Fibroblast of lung (primary cell): ENCODE data around the gene CEMP1. TPM values are rescaled to one million over a fixed set of nuclear protein-coding genes. Genes with fewer than 3 reads are reported as not detected.
A peak's percentile ranks its signal among the peaks of the same experiment; 100 is the strongest.

ENCODE experiments used
- DNase-seq, 2 donors: peaks; one replicate each; pipeline versions ENCODE4 v3.0.0 to v3.0.0-alpha.2; 2010; ENCODE audit warnings: low read depth in 2 of 2
- H2AFZ ChIP-seq: 2 replicates; pipeline ENCODE4 v1.5.1; 2012; ENCODE audit warnings: low read length, control low read depth, inconsistent platforms
- H3K27ac ChIP-seq: 2 replicates; pipeline ENCODE4 v1.5.1; 2011; ENCODE audit warnings: low read length, control low read depth; ENCODE audit not compliant: insufficient read depth
- H3K27me3 ChIP-seq: 2 replicates; pipeline ENCODE4 v1.5.1; 2011; ENCODE audit warnings: mild to moderate bottlenecking, low read length; ENCODE audit not compliant: control insufficient read depth, insufficient read depth
- H3K36me3 ChIP-seq: 2 replicates; pipeline ENCODE4 v1.5.1; 2011; ENCODE audit warnings: low read length; ENCODE audit not compliant: control insufficient read depth, insufficient read depth
- H3K4me1 ChIP-seq: 2 replicates; pipeline ENCODE4 v1.5.1; 2011; ENCODE audit warnings: low read length; ENCODE audit not compliant: control insufficient read depth, insufficient read depth; ENCODE audit errors: extremely low read depth
- H3K4me2 ChIP-seq: 2 replicates; pipeline ENCODE4 v1.5.1; 2011; ENCODE audit warnings: low read length, control low read depth; ENCODE audit not compliant: insufficient read depth; ENCODE audit errors: extremely low read depth
- H3K4me3 ChIP-seq, 4 experiments: fragments of 200-600 bp in 1 of 4; sonication (generic) in 1 of 4; replicated peaks in 1 of 4; 2 replicates each; pipeline ENCODE4 v1.5.1; 2011 to 2016; ENCODE audit warnings: low read length in 4 of 4, low read depth in 3 of 4, mild to moderate bottlenecking in 3 of 4, control low read depth in 2 of 4, inconsistent platforms in 1 of 4, mixed read lengths in 1 of 4; ENCODE audit not compliant: insufficient read depth in 1 of 4; ENCODE audit errors: control extremely low read depth in 1 of 4
- H3K79me2 ChIP-seq: 2 replicates; pipeline ENCODE4 v1.5.1; 2012; ENCODE audit warnings: mild to moderate bottlenecking, low read length, inconsistent platforms; ENCODE audit not compliant: control insufficient read depth, insufficient read depth
- H3K9ac ChIP-seq: 2 replicates; pipeline ENCODE4 v1.5.1; 2011; ENCODE audit warnings: mild to moderate bottlenecking, low read length, control low read depth; ENCODE audit not compliant: insufficient read depth
- H3K9me3 ChIP-seq: 2 replicates; pipeline ENCODE4 v1.5.1; 2012; ENCODE audit warnings: low read depth, low read length; ENCODE audit not compliant: control insufficient read depth, insufficient read depth
- H4K20me1 ChIP-seq: 2 replicates; pipeline ENCODE4 v1.5.1; 2011; ENCODE audit warnings: low read length; ENCODE audit not compliant: control insufficient read depth, insufficient read depth; ENCODE audit errors: extremely low read depth
- EZH2 ChIP-seq: IDR thresholded peaks from 2 replicates; pipeline ENCODE4 v1.5.1; 2012; ENCODE audit warnings: low read length, control low read depth, mild to moderate bottlenecking; ENCODE audit errors: missing control alignments
- polyA plus RNA-seq, 2 donors: library from polyadenylated mRNA; depleted of rRNA in 1 of 2; stranded (reverse) in 1 of 2; unstranded in 1 of 2; fragments of >200 nt; gene quantifications; 2 replicates each; pipeline ENCODE4 v1.2.1, GENCODE V29; 2011 to 2012; ENCODE audit warnings: missing spikeins in 1 of 2
- total RNA-seq: library from RNA; depleted of rRNA; stranded (reverse); fragments of >200 nt; gene quantifications from 2 replicates; pipeline ENCODE4 v1.2.1, GENCODE V29; 2014
- TF ChIP-seq, protein P1 (sequence below), 2 donors: IDR thresholded peaks in 1 of 2; conservative IDR thresholded peaks in 1 of 2; 1 replicate in 1 of 2; 2 replicates in 1 of 2; pipeline ENCODE4 v1.5.1; 2011 to 2012; ENCODE audit warnings: low read length in 2 of 2, control low read depth in 1 of 2, inconsistent platforms in 1 of 2, low read depth in 1 of 2, mild to moderate bottlenecking in 1 of 2

Gene CEMP1
- total and polyA plus RNA-seq, 2 donors (not counting 1 experiment from before 2014, with no cell fraction given) = not detected

GRCh38 chr16:2529961-2530628, 1.1 kb downstream of the CEMP1 start:
- H3K79me2 ChIP-seq = no peaks in the 10 kb centered on the region
- no peak overlapping the region for H3K4me3 ChIP-seq
- H3K27ac ChIP-seq = peak overlapping the region; percentile 13
- peaks cover 8% of the 10 kb centered on the region for H3K4me1 ChIP-seq
- no peak overlapping the region for H3K9ac ChIP-seq
- DNase-seq = no peak
- no peaks in the 10 kb centered on the region for H3K27me3 ChIP-seq
- no peak overlapping the region for H3K4me2 ChIP-seq
- no peaks in the 10 kb centered on the region for H3K9me3 ChIP-seq
- no peak overlapping the region for H2AFZ ChIP-seq
- H4K20me1 ChIP-seq = no peaks in the 10 kb centered on the region
- peaks cover 29% of the 10 kb centered on the region for H3K36me3 ChIP-seq
- no peak for TF ChIP-seq EZH2
- TF ChIP-seq, protein P1, sequence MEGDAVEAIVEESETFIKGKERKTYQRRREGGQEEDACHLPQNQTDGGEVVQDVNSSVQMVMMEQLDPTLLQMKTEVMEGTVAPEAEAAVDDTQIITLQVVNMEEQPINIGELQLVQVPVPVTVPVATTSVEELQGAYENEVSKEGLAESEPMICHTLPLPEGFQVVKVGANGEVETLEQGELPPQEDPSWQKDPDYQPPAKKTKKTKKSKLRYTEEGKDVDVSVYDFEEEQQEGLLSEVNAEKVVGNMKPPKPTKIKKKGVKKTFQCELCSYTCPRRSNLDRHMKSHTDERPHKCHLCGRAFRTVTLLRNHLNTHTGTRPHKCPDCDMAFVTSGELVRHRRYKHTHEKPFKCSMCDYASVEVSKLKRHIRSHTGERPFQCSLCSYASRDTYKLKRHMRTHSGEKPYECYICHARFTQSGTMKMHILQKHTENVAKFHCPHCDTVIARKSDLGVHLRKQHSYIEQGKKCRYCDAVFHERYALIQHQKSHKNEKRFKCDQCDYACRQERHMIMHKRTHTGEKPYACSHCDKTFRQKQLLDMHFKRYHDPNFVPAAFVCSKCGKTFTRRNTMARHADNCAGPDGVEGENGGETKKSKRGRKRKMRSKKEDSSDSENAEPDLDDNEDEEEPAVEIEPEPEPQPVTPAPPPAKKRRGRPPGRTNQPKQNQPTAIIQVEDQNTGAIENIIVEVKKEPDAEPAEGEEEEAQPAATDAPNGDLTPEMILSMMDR (conservative IDR thresholded peaks at IDR 0.05 in 1 of 2, IDR thresholded peaks at IDR 0.05 in 1 of 2; ENCODE audit: low read depth in 1 of 2, low read length in 2 of 2) = no peak

DNA sequence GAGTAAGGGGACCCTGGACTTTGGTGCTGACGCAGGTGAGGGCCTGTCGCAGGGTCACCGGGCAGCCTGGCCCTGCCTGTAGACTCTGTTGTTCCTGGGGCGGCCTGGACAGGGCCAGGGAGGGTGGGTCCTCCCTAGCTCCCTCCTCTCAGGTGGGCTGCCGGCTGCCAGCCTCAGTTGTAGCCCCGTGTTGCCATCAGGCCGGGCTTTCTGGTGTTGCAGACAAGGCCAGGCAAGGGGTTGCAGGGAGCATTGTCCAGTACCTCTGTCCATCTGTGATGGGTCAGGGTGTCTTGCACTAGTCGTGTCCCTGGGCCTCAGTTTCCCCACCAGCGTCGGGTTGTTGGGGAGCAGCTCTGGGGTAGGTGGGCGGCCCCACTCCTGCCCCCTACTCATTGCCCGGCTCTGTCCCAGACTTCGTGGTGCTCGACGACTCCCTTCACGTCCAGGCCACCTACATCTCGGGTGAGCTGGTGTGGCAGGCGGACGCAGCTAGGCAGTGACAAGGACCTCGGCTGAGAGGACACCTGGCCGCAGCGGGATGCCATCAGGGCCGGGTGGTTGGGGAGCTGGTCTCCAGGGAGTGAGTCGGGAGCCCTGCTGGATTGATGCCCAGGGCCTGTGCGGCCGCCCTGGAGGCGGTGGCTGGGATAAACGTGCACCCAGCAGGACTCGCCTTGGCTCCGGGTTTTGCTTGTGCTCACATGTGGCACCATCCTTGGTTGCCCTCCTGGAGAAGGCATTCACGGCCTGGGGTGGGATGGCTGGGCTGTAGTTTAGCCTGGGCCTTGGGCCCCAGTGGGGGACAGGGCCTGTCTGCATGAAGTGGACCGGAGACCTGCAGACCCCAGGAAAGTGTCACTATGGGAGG, 1.9 kb downstream of the CEMP1 start:
- H3K4me1 ChIP-seq = peaks cover 8% of the 10 kb centered on the region
- H3K4me3 ChIP-seq = no peak overlapping the region
- DNase-seq = no peak
- H3K27me3 ChIP-seq = no peaks in the 10 kb centered on the region
- H3K79me2 ChIP-seq = no peaks in the 10 kb centered on the region
- no peaks in the 10 kb centered on the region for H4K20me1 ChIP-seq
- H3K9me3 ChIP-seq = no peaks in the 10 kb centered on the region
- no peak overlapping the region for H2AFZ ChIP-seq
- no peak for TF ChIP-seq EZH2
- TF ChIP-seq, protein P1 (conservative IDR thresholded peaks at IDR 0.05 in 1 of 2, IDR thresholded peaks at IDR 0.05 in 1 of 2; ENCODE audit: low read depth in 1 of 2, low read length in 2 of 2) = no peak
- peaks cover 31% of the 10 kb centered on the region for H3K36me3 ChIP-seq
- no peak overlapping the region for H3K27ac ChIP-seq
- no peak overlapping the region for H3K9ac ChIP-seq
- H3K4me2 ChIP-seq = no peak overlapping the region
